ENCODE results near the gene ZNF140. TPM values are rescaled to one million over a fixed set of nuclear protein-coding genes. Genes with fewer than 3 reads are reported as not detected.

The ZNF140 gene
- total and polyA plus RNA-seq, 4 donors, result 11.4 to 57.7 (median 14.2) TPM

DNA sequence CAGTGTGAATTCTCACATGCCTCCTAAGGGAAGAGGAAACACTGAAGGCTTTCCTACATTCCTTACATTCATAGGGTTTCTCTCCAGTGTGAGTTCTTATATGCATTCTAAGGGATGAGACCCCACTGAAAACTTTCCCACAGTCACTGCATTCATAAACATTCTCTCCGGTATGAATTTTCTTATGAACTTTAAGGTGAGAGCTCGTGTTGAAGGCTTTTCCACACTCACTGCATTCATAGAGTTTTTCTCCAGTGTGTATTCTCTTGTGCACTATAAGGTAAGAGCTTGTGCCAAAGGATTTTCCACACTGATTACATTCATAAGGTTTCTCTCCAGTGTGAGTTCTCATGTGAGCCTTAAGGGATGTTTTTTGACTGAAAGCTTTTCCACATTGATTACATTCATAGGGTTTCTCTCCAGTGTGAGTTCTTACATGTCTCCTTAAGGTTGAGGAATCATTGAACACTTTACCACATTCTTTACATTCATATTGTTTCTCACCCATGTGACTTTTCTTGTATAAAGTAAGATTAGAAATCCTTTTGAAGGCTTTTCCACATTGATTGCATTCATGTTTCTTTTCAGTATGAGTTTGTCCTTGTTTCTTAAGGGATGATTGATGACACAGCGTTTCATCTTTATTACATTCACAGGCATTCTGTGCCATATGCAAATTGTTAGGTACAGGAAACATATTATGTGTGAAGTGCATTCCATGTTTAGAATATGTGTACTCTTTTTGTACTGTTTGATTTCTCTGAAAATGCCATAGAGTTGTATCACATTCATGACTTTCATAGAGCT lies 39.9 kb downstream of the ZNF140 start:
- Histone ChIP-seq H3K4me1 (ENCODE audit: control insufficient read depth in 5 of 5, insufficient read depth in 5 of 5, low read length in 5 of 5) (no peaks in the 10 kb centered on the region), H3K9me3 (ENCODE audit: control insufficient read depth in 4 of 4, insufficient read depth in 3 of 4, low read length in 3 of 4) (peaks cover 32 to 83% (median 62%) of the 10 kb centered on the region in 4 donors), H3K36me3 (ENCODE audit: control insufficient read depth in 4 of 4, insufficient read depth in 4 of 4, low read length in 4 of 4) (peaks cover 4 to 71% (median 60%) of the 10 kb centered on the region in 4 donors), H3K27ac (ENCODE audit: low read depth in 1 of 2, low read length in 1 of 2) (no peak overlapping the region), H3K27me3 (ENCODE audit: control insufficient read depth in 3 of 3, insufficient read depth in 3 of 3, low read length in 2 of 3) (no peaks in the 10 kb centered on the region), H3K9ac (ENCODE audit: insufficient read depth in 1 of 2, low read length in 2 of 2) (no peak overlapping the region), H3K4me3 (no peak overlapping the region)
- DNase-seq (no peak), ATAC-seq (ENCODE audit: insufficient read depth, low FRiP score) (no peak)
- TF ChIP-seq, protein P1, sequence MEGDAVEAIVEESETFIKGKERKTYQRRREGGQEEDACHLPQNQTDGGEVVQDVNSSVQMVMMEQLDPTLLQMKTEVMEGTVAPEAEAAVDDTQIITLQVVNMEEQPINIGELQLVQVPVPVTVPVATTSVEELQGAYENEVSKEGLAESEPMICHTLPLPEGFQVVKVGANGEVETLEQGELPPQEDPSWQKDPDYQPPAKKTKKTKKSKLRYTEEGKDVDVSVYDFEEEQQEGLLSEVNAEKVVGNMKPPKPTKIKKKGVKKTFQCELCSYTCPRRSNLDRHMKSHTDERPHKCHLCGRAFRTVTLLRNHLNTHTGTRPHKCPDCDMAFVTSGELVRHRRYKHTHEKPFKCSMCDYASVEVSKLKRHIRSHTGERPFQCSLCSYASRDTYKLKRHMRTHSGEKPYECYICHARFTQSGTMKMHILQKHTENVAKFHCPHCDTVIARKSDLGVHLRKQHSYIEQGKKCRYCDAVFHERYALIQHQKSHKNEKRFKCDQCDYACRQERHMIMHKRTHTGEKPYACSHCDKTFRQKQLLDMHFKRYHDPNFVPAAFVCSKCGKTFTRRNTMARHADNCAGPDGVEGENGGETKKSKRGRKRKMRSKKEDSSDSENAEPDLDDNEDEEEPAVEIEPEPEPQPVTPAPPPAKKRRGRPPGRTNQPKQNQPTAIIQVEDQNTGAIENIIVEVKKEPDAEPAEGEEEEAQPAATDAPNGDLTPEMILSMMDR (IDR thresholded peaks at IDR 0.05; ENCODE audit: control extremely low read depth, extremely low read depth), result no peak
- 93 to 96% methylated on average over 3 of the region's 3 CpGs for WGBS, 2 donors

DNA sequence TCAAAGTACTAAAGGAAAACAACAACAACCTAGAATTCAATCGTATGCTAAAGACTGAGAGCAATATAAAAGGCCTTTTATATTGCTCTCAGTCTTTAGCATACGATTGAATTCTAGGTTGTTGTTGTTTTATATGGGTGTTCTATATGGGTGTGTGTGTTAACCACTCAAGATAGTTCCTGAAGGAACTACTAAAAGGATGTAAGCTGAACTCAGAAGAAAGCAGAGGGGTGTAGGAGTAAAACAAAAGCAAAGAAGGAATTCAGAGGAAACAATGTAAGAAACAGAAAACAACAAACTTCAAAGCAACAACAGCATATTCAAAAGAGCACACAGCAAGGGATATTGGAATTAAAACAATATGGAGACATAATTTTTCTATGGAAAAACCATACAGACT lies 44.0 kb downstream of the ZNF140 start:
- 93 to 96% methylated on average over 2 of the region's 2 CpGs for WGBS, 2 donors
- no peak overlapping the region for H3K27ac ChIP-seq (ENCODE audit: low read depth in 1 of 2, low read length in 1 of 2)
- ATAC-seq (ENCODE audit: insufficient read depth, low FRiP score), result no peak
- no peak overlapping the region for H3K9ac ChIP-seq (ENCODE audit: insufficient read depth in 1 of 2, low read length in 2 of 2)
- H3K27me3 ChIP-seq (ENCODE audit: control insufficient read depth in 3 of 3, insufficient read depth in 3 of 3, low read length in 2 of 3), result no peaks in the 10 kb centered on the region
- H3K4me3 ChIP-seq, result no peak overlapping the region
- no peaks in the 10 kb centered on the region for H3K4me1 ChIP-seq (ENCODE audit: control insufficient read depth in 5 of 5, insufficient read depth in 5 of 5, low read length in 5 of 5)
- TF ChIP-seq, protein P1 (IDR thresholded peaks at IDR 0.05; ENCODE audit: control extremely low read depth, extremely low read depth), result no peak
- H3K36me3 ChIP-seq (ENCODE audit: control insufficient read depth in 4 of 4, insufficient read depth in 4 of 4, low read length in 4 of 4), result peaks cover 4 to 68% (median 47%) of the 10 kb centered on the region in 4 donors
- peaks cover 28 to 52% (median 50%) of the 10 kb centered on the region in 4 donors for H3K9me3 ChIP-seq (ENCODE audit: control insufficient read depth in 4 of 4, insufficient read depth in 3 of 4, low read length in 3 of 4)
- DNase-seq, result no peak

DNA sequence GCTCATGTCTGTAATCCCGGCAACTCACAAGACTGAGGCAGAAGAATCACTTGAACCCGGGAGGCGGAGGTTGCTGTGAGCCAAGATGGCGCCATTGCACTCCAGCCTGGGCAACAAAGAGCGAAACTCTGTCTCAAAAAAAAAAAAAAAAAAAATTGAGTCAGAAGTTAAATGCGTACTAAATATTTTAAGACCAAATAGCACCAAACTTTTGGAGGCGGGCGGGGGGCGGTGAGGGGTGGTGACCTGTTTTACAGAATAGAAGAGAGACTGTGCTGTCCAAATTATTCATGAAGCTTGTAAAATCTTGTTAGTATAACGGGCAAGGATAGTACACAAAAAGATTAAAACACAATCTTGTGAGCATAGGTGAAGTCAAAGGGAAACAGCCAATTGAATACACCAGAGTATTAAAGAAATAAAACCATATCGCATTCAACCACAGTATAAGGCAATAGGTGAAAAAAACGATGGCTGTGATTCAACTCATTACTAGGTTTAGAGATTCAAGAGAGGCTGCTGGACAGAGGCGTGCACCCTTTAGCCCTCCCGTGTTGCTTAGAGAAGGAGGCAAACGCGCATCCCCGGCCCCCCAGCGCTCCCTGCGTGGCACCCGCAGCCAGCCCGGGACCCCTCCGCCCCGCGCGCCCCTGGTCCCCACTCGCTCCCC lies 48.8 kb downstream of the ZNF140 start:
- peak; percentile 6 for ATAC-seq (ENCODE audit: insufficient read depth, low FRiP score)
- Histone ChIP-seq H3K9me3 (ENCODE audit: control insufficient read depth in 4 of 4, insufficient read depth in 3 of 4, low read length in 3 of 4) (peaks cover 19 to 33% (median 26%) of the 10 kb centered on the region in 4 donors), H3K9ac (ENCODE audit: insufficient read depth in 1 of 2, low read length in 2 of 2) (peak overlapping the region; percentile 34 to 100), H3K36me3 (ENCODE audit: control insufficient read depth in 4 of 4, insufficient read depth in 4 of 4, low read length in 4 of 4) (peaks cover 0 to 37% (median 22%) of the 10 kb centered on the region in 4 donors), H3K4me1 (ENCODE audit: control insufficient read depth in 5 of 5, insufficient read depth in 5 of 5, low read length in 5 of 5) (peaks cover 0 to 7% (median 0%) of the 10 kb centered on the region in 5 donors), H3K27ac (ENCODE audit: low read depth in 1 of 2, low read length in 1 of 2) (peak overlapping the region; percentile 85 to 95), H3K27me3 (ENCODE audit: control insufficient read depth in 3 of 3, insufficient read depth in 3 of 3, low read length in 2 of 3) (no peaks in the 10 kb centered on the region), H3K4me3 (peak overlapping the region; percentile 79)
- DNase-seq, result no peak
- TF ChIP-seq, protein P1 (IDR thresholded peaks at IDR 0.05; ENCODE audit: control extremely low read depth, extremely low read depth), result no peak
- 19 to 24% methylated on average over 26 of the region's 26 CpGs for WGBS, 2 donors
